Fibroblast of gingiva (primary cell): ENCODE data around the gene ZMIZ1.
A peak's percentile ranks its signal among the peaks of the same experiment; 100 is the strongest.

ENCODE experiments used
- DNase-seq: peaks from one replicate; pipeline ENCODE4 v3.0.0-alpha.2; 2011; ENCODE audit warnings: low read depth

The ZMIZ1 gene

GRCh38 chr10:79119306-79119705, 50.5 kb downstream of the ZMIZ1 start:
- DNase-seq = no peak

- DNase-seq = no peak
These were observed 54.8 kb downstream of the ZMIZ1 start for GRCh38 chr10:79123547-79123963.

GRCh38 chr10:79124066-79124465, 55.3 kb downstream of the ZMIZ1 start:
- no peak for DNase-seq

DNA sequence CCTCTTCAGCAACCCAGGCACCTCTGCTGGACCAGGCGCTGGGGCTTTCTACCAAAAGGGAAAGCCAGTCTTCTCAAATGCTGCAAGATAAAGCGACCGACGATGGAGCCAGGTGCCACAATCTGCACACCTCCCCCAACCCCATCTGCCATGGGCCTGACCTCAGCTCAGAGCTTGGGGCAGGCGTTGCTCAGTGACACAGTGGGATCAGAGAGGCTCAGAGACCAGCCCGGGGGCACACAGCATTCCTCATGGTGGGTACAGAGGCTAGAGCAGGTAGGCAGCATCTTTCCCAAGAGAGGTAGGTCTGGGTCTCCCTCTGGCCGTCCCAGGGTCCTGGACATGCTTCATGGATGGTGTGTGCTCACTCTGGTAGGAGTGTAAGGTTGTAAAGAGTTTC, 56.3 kb downstream of the ZMIZ1 start:
- DNase-seq = no peak

DNA sequence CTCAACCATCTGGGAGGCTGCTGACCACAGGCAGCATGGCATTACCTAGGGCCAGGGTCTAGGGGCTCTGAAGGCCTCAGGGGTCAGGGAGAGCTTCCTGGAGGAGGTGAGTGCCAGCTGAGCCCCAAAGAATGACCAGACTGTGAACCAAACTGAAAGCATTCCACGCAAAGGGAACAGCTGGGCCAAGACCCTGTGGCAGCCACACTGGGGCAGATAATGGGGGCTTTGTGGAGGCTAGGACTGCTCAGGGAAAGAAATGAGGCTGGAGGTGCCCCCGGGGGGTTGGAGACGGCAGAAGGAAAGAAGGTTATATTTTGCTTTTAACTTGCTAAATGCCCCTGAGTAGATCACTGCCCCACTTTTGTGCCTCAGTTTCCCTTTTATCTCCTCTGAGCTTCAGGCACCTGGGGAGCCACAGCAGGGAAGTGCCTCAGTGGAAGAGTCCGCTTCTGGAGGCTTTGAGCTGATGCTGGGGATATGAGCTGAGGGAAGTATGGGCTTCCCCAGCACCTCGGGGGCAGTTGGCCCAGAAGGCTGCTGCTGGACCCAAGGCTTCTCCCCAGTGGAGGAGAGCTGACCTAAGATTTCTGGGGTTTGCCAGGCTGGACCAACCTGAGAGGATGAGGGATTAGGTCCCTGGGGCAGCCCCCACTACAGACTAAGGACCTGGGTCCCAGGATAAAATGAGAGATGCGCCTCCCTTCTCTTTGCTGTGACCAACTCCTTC, 57.8 kb downstream of the ZMIZ1 start:
- no peak for DNase-seq

DNA sequence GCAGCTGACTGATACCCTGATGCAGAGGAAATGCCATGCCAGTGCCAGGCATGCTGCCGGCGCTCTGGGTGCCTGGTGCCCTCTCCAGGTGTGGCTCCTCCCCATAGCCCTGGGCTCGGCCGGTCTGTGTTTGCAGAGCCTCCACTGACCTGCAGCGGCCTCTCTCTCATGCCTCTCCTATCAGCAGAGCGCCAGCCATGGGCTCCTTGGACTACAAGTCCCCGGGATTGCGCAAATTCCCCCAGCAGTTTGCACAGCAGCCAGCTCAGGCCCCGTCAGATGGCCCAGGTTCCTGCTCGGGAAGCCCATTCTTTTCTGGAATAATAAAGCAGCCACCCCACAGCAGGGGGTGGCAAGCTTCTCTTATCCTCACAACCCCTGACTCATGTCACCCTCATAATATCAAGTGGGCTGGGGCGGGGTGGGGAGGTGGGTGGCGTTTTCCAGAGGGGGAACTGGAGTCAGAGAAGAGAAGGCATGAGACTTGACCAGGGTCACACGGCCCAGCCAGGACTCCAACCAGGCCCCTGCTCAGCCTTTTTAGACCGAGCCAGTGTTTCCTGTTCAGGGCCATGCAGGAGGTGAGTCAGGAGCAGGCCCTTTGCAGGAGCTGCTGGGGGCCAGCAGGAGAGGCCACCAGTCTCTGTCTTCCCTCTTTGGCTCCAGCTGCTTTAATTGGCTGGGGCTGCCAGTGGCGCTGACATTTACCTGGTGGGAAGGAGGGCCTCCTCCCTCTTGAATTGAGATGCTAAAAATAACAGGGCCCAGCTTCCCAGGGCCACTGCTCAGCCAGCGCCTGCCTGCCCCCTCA, 58.6 kb downstream of the ZMIZ1 start:
- DNase-seq = peak; percentile 76

- no peak for DNase-seq
These were observed 59.6 kb downstream of the ZMIZ1 start for GRCh38 chr10:79128241-79128922.

DNA sequence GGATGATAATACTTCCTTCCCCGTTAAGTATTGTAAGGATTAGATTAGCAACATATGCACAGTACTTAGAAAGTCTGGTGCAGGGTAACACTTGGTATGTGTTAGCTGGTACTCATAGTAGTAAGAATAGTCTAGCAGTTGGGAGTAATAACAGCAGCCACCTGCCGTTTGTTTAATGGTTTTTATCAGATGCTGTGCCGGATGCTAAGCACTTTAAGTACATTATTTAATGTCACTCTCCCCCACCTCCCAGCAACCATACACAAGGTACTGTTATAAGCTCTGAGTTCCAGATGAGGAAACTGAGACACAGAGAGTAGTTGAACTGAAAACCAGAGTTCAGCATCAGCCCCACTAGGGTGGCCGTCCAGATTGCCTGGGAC, 60.1 kb downstream of the ZMIZ1 start:
- no peak for DNase-seq

DNA sequence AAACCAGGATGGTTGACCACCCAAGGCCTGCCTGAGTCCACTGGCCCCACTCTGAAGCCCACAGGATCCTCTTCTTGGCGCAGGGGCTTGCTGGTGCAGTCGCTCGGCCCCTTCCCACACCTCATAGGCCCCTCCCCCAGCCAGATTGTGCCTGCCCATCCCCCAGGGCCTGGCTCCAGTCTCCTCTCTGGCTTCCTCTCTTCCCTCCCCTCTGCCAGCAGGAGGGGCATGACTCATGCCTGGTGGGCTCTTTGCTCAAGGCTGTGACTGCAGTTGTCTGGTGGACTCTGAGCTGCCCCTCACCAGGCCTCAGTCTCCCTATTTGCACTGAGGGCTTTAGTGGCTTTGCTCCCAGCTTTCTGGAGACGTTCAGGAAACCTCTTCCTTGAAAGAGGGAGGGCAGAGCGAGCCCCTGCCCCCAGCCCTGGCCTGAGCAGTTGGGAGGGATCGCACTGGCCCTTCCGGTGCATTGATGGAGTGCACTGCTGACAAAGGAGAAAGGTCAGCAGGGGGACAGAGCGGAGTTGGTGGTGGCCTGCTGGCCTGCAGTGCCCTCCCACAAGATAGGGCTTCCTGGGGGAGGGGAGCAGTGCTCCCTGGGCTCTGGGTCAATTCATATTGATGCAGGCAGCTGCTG, 60.7 kb downstream of the ZMIZ1 start:
- DNase-seq = no peak

GRCh38 chr10:79130255-79130654, 61.5 kb downstream of the ZMIZ1 start:
- no peak for DNase-seq

DNA sequence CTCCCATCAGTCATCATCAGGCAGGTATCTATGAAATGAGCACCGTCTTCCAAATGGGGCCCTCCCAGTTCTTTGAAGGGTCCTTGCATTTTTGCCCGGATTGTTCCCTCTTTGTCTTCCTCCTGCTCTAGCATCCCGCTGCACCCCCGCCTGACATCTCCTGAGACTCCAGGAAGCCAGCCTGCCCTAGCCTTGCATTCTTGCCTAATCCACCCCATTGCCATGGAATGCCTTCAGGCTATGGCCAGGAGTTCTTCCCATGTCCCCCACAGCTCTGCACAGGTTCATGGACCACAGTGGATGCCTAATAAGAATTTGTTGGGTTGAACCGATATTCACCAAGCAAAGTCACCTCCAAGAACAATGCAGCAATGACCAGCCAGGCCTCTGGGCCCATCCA, 62.1 kb downstream of the ZMIZ1 start:
- DNase-seq = no peak

DNA sequence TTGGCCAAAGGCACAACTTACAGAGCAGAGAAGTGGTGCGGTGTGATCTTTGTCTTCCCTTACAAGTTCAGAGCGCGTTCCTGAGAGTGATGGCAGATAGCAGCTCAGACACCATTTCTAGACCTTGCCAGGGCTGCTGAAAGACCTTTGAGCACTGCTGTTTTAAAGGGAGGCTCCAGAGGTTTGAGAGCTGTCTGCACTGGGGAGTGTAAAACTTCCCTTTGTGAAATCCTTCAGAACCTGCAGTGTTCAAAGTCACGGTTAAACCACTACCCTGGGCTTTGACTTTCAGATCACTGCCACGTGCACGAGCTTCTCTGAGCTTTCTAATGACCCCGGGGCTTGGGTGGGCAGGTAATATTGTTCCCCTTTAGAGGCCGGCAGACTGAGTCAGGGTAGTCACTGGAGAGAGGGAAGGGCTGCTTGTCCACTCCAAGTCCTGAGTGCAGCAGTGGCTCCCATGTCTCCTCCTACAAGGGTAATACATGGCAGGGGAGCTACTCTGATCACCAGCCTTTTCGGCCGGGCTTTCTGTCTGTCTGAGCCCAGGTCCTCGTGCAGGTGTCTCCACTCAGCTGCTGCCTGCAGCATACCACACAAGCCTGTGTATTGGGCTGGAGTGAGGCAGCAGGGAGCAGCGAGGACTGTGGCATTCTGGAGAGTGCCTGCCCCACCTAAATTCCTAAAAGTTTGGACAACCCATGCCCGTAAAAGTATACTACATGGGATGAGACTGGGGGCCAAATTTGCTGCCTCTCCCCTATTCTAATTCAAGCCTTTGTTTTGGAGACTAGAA, 63.3 kb downstream of the ZMIZ1 start:
- DNase-seq = no peak

GRCh38 chr10:79132681-79133381, 64.1 kb downstream of the ZMIZ1 start:
- no peak for DNase-seq

GRCh38 chr10:79133416-79133815, 64.7 kb downstream of the ZMIZ1 start:
- DNase-seq = no peak

DNA sequence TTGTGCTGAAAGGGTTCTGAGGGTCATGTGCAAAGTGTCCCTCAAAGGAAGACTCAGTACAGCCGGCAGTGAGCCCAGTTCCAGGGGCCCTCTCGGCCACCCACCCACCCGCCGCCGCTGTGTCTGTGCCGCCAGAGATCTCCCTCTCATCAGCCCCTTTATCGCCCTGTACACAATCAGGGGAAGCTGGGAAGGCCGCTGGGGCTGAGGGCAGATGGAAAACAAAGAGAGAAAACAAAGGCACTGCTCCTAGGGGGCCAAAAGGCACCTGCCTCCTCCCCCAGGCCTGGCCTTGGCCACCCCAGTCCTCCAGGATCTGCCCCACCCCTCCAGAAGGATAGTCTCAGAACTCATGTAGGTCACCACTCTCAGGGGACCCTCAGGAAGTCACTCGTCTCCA, 67.0 kb downstream of the ZMIZ1 start:
- DNase-seq = no peak

GRCh38 chr10:79136236-79137005, 67.7 kb downstream of the ZMIZ1 start:
- peak; percentile 59 for DNase-seq

DNA sequence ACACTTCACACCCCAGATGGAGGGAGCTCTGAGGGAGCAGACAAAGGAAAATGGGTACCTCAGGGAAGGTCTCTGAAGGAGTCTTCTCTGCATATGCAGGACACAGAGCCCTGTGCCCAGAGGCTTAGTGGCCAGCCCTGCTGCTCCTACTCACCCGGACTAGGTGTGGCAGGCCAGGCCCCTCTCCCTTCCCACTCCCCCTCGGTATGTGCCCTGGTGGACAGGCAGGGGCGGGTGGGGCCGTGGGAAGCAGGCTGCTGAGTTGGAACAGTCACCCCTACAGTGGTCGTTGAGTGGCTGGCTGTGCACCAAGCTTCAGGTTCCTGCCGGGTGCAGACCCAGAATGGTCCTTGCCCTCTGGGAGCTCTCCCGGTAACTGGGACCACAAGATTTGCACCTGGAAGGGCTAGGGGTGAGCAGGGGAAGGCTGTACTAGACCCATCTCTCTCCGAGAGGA, 68.6 kb downstream of the ZMIZ1 start:
- no peak for DNase-seq

DNA sequence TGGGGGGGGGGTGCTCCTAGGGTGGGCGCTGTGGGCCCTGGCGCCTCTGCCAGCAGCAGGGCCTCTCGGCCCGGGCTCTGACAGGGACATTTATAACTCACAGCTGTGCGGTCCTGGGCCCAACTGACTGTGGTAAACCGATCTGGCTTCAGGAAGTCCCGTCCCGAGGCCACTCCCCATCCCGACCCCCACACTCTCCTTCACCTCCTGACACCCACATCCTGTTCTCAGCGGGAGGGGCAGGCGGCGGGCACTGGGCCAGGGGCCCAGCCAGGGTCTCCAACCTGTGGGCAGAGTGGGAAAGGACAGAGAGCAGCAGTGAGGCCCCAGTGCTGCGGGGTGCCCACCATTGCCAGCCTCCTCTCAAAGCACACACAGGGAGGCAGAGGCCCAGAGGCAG, 69.1 kb downstream of the ZMIZ1 start:
- no peak for DNase-seq

DNA sequence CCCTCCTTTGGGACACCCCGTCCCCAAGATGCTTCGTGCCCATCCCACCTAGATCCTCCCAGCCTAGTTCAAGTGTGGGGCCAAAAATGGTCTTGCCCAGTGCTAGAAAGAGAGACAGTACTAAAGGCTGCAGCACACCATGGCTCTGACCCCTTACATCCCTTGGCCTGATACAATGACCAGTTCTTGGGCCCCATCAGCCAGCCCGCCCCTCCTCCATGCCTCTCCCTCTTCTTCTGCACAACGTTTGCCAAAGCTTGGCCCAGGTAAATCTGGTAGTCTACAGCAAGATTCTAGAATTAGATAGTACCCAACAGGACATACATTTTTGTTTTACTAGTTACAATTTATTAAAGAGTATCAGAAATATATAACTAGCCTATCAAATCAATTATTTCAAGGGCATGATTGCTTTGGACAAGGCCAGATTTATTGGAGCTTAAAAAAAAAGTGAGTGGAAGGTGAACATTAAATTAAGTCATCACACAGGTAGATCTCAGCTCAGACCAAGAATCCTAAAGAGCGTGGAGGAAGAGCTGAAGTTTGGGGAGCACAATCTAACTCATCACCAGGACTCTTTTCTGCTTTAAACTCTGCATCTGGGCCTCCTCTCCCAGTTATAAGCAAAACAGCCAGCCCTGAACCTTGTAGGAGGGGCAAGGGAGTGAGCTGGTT, 69.8 kb downstream of the ZMIZ1 start:
- no peak for DNase-seq
